B cell (primary cell): ENCODE results near the gene LRG1.

Experiments
- CTCF ChIP-seq: fragments of 200-600 bp; IDR thresholded peaks from one replicate; pipeline ENCODE4 v1.8.0; 2022; ENCODE audit warnings: antibody characterized with exemption, mild to moderate bottlenecking
- EZH2 ChIP-seq: IDR thresholded peaks from 2 replicates; pipeline ENCODE4 v1.6.1; 2012; ENCODE audit warnings: borderline replicate concordance, low read depth, mild to moderate bottlenecking, moderate library complexity, low read length; ENCODE audit not compliant: insufficient read depth, poor library complexity, severe bottlenecking

GRCh38 chr19:4541114-4541805 is 1.4 kb upstream of the LRG1 start:
- TF ChIP-seq EZH2 (no peak), CTCF (no peak)
